ENCODE data around the gene CHST11. TPM values are rescaled to one million over a fixed set of nuclear protein-coding genes. Genes with fewer than 3 reads are reported as not detected.
"Not testable (repeated sequence)": the region's sequence is repeated elsewhere in the genome, so short reads cannot be mapped to it uniquely, and the experiment has no call there.

The CHST11 gene
- total and polyA plus RNA-seq, 8 donors, result 11.1 to 56.9 (median 14.8) TPM

DNA sequence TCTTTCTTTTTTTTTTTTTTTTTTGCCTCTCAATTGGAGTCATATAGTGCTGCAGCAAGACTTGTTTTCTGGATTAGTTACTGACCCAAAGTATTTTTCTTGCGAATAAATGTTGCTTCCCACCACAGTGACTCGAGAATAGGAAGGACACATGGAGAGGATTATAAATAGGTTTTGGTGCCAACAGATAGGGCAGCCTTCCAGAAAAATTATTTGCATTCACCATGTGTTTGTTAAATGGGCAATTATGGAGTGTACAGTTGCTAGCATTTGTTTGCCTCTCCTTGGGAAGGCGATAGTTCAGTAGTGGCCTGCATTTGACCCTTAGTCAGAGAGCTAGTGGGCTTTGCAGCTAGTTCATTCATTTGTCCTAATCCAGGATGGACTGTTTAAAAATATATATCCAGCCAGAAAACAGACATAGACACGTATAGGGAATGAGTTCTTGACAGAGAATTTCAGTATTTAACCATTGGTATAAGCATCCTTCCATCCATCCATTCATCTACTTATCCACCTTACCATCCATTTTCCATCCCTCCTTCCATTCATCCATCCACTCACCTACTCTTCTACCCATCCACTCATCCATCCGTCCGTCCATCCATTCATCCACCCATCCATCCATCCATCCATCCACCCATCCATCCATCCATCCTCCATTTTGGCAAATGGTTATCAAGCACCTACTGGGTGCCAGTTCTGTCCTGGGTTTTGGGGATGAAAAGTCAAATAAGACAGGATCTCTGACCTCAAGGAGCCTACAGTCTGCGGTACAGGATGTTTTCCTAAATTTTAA, 67.5 kb downstream of the CHST11 start:
- H3K9me3 ChIP-seq, result no peaks in the 10 kb centered on the region
- peak overlapping the region; percentile 51 to 60 for H3K27ac ChIP-seq
- TF ChIP-seq, protein P1, sequence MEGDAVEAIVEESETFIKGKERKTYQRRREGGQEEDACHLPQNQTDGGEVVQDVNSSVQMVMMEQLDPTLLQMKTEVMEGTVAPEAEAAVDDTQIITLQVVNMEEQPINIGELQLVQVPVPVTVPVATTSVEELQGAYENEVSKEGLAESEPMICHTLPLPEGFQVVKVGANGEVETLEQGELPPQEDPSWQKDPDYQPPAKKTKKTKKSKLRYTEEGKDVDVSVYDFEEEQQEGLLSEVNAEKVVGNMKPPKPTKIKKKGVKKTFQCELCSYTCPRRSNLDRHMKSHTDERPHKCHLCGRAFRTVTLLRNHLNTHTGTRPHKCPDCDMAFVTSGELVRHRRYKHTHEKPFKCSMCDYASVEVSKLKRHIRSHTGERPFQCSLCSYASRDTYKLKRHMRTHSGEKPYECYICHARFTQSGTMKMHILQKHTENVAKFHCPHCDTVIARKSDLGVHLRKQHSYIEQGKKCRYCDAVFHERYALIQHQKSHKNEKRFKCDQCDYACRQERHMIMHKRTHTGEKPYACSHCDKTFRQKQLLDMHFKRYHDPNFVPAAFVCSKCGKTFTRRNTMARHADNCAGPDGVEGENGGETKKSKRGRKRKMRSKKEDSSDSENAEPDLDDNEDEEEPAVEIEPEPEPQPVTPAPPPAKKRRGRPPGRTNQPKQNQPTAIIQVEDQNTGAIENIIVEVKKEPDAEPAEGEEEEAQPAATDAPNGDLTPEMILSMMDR (IDR thresholded peaks at IDR 0.05), result no peak
- H3K27me3 ChIP-seq, result no peaks in the 10 kb centered on the region
- ATAC-seq (peak; percentile 22), DNase-seq (no peak)
- intact Hi-C loops (cut with DNase I), result no loop called here
- H3K4me1 ChIP-seq, result peaks cover 24 to 61% of the 10 kb centered on the region in 2 donors
- H3K36me3 ChIP-seq, result no peaks in the 10 kb centered on the region
- H3K4me3 ChIP-seq, result no peak overlapping the region

- no peaks in the 10 kb centered on the region for H3K36me3 ChIP-seq
- H3K4me1 ChIP-seq, result peaks cover 15 to 41% of the 10 kb centered on the region in 2 donors
- H3K27ac ChIP-seq, result no peak overlapping the region
- intact Hi-C loops (cut with DNase I), result no loop called here
- ATAC-seq (no peak), DNase-seq (no peak)
- TF ChIP-seq, protein P1 (IDR thresholded peaks at IDR 0.05), result no peak
- no peaks in the 10 kb centered on the region for H3K27me3 ChIP-seq
- no peaks in the 10 kb centered on the region for H3K9me3 ChIP-seq
- no peak overlapping the region for H3K4me3 ChIP-seq
Observed at GRCh38 chr12:104526320-104526719, 69.6 kb downstream of the CHST11 start.

GRCh38 chr12:104526751-104527150, 70.0 kb downstream of the CHST11 start:
- H3K4me3 ChIP-seq, result no peak overlapping the region
- no peak for DNase-seq
- H3K36me3 ChIP-seq, result no peaks in the 10 kb centered on the region
- H3K27me3 ChIP-seq, result no peaks in the 10 kb centered on the region
- H3K27ac ChIP-seq, result no peak overlapping the region
- H3K4me1 ChIP-seq, result peaks cover 15 to 36% of the 10 kb centered on the region in 2 donors
- H3K9me3 ChIP-seq, result no peaks in the 10 kb centered on the region
- intact Hi-C loops (cut with DNase I), result no loop called here
- TF ChIP-seq, protein P1 (IDR thresholded peaks at IDR 0.05), result no peak
- no peak for ATAC-seq

- H3K27ac ChIP-seq; H3K9me3 ChIP-seq; H3K36me3 ChIP-seq; ATAC-seq; H3K27me3 ChIP-seq; intact Hi-C loops (cut with DNase I); DNase-seq; H3K4me3 ChIP-seq: not testable (repeated sequence)
- peaks cover 15 to 27% of the 10 kb centered on the region in 2 donors for H3K4me1 ChIP-seq
Observed at GRCh38 chr12:104527653-104528052, 70.9 kb downstream of the CHST11 start.

GRCh38 chr12:104529130-104529874, 72.6 kb downstream of the CHST11 start:
- Histone ChIP-seq H3K4me1 (peaks cover 0 to 25% of the 10 kb centered on the region in 2 donors), H3K4me3 (no peak overlapping the region)

More at GRCh38 chr12:104529130-104529874, 72.6 kb downstream of the CHST11 start:
- H3K27me3 ChIP-seq, result no peaks in the 10 kb centered on the region
- no peak overlapping the region for H3K27ac ChIP-seq
- intact Hi-C loops (cut with DNase I), result no loop called here
- TF ChIP-seq, protein P1 (IDR thresholded peaks at IDR 0.05), result no peak
- H3K9me3 ChIP-seq, result no peaks in the 10 kb centered on the region
- no peak for DNase-seq
- ATAC-seq, result peak; percentile 53
- H3K36me3 ChIP-seq, result no peaks in the 10 kb centered on the region

Data from left lung (tissue), 10 donors.